Measurements from ENCODE around the gene LGMN. TPM values are rescaled to one million over a fixed set of nuclear protein-coding genes. Genes with fewer than 3 reads are reported as not detected.

The LGMN gene
- total and polyA plus RNA-seq, 2 of the 8 experiments (the other 6 are each of a cell fraction or from before 2014, with no cell fraction given): 57.4 to 83.4 TPM

GRCh38 chr14:92734618-92735017 lies 13.8 kb downstream of the LGMN start:
- no peak overlapping the region for H2BK120ac ChIP-seq (replicated peaks; ENCODE audit: low read depth, low read length)
- peaks cover 8% of the 10 kb centered on the region for H3K79me1 ChIP-seq (ENCODE audit: low read depth, low read length)
- no peak overlapping the region for H4K8ac ChIP-seq (ENCODE audit: extremely low read depth, insufficient read depth, low read length)
- no peak overlapping the region for H3K56ac ChIP-seq (replicated peaks; ENCODE audit: insufficient read length, low read depth, low read length)
- no peaks in the 10 kb centered on the region for H3K23me2 ChIP-seq (ENCODE audit: low read depth, low read length)
- H2BK12ac ChIP-seq (ENCODE audit: low read depth, low read length): no peak overlapping the region
- H4K5ac ChIP-seq (ENCODE audit: insufficient read length, low read depth, low read length): no peak overlapping the region
- H3K27ac ChIP-seq (ENCODE audit: low read depth, low read length): no peak overlapping the region
- peaks cover 4 to 14% (median 4%) of the 10 kb centered on the region in 4 experiments; a peak in 5 of 8 replicates for H3K36me3 ChIP-seq (ENCODE audit: control insufficient read depth in 2 of 4, insufficient read depth in 4 of 4, low read length in 3 of 4)
- POLR2A ChIA-PET (ENCODE audit: partially characterized antibody): interaction anchor here (5.3 kb wide), 1 partner anchor 14 kb away, joined by 19 read pairs; the partner anchor contains the start of gene LGMN
- 89% methylated on average over 7 of the region's 7 CpGs; no CpG with 5 or more reads in 1 of the 2 experiments for WGBS, 2 experiments (ENCODE audit: extremely low coverage in 1 of 2, insufficient coverage in 1 of 2, insufficient read length in 1 of 2, insufficient replicate concordance in 2 of 2, low coverage in 1 of 2, low lambda C conversion rate in 2 of 2, missing lambda C conversion rate in 1 of 2)
- H3K4me2 ChIP-seq (ENCODE audit: insufficient read depth in 1 of 2, low read depth in 2 of 2, low read length in 2 of 2): no peak overlapping the region
- no peak overlapping the region for H3K4ac ChIP-seq (replicated peaks; ENCODE audit: insufficient read length, low read depth, low read length)
- no peak overlapping the region for H3K18ac ChIP-seq (ENCODE audit: extremely low read depth, low read length)
- H4K20me1 ChIP-seq (replicated peaks in 1 of 2; ENCODE audit: control insufficient read depth in 1 of 2, insufficient read depth in 2 of 2, low read length in 2 of 2): peaks cover 0 to 2% of the 10 kb centered on the region in 2 experiments
- no peaks in the 10 kb centered on the region for H3K27me3 ChIP-seq (replicated peaks in 1 of 4; ENCODE audit: control insufficient read depth in 3 of 4, extremely low read depth in 1 of 4, insufficient read depth in 3 of 4, low read length in 3 of 4)
- H3K9me3 ChIP-seq (ENCODE audit: insufficient read depth in 2 of 2, low read depth in 1 of 2, low read length in 1 of 2): no peaks in the 10 kb centered on the region
- FAIRE-seq: no peak
- CTCF ChIA-PET (ENCODE audit: partially characterized antibody): interaction anchor here (0.5 to 2.0 kb wide), 3 partner anchors 20 to 193 kb away, joined by 3 to 5 read pairs (median 4); no protein-coding TSS in a partner anchor
- H3K79me2 ChIP-seq (ENCODE audit: control insufficient read depth in 1 of 2, insufficient read depth in 2 of 2, low read length in 2 of 2): peaks cover 0 to 17% of the 10 kb centered on the region in 2 experiments; a peak in 3 of 4 replicates
- no peak overlapping the region for H2AK5ac ChIP-seq (ENCODE audit: low read depth, low read length)
- H2BK15ac ChIP-seq (ENCODE audit: low read length): no peak overlapping the region
- H3K4me3 ChIP-seq (ENCODE audit: extremely low read depth in 1 of 4, insufficient read depth in 2 of 4, low read depth in 3 of 4, low read length in 4 of 4): no peak overlapping the region
- DNase-seq (ENCODE audit: low read depth in 1 of 2, low spot score in 2 of 2): no peak
- H2AFZ ChIP-seq (ENCODE audit: low read length): no peak overlapping the region
- no peak overlapping the region for H4K91ac ChIP-seq (replicated peaks; ENCODE audit: insufficient read length, low read length)
- TF ChIP-seq SIRT6 (IDR thresholded peaks at IDR 0.05; ENCODE audit: low read length) (no peak), ASH2L (IDR thresholded peaks at IDR 0.05; ENCODE audit: low read length) (no peak), KDM5A (IDR thresholded peaks at IDR 0.05; ENCODE audit: low read length) (no peak), BRCA1 (IDR thresholded peaks at IDR 0.05; ENCODE audit: low read depth, low read length) (no peak), GTF2F1 (IDR thresholded peaks at IDR 0.05; ENCODE audit: borderline replicate concordance, low read depth, low read length) (no peak), CTBP2 (IDR thresholded peaks at IDR 0.05; ENCODE audit: borderline replicate concordance, insufficient read depth, insufficient read length, low read length) (no peak), PHF8 (conservative IDR thresholded peaks at IDR 0.05; ENCODE audit: low read depth, low read length) (no peak), YY1 (IDR thresholded peaks at IDR 0.05; ENCODE audit: low read depth, low read length) (no peak), SIN3A (conservative IDR thresholded peaks at IDR 0.05 in 1 of 2, IDR thresholded peaks at IDR 0.05 in 1 of 2; ENCODE audit: low read depth in 1 of 2, low read length in 2 of 2) (no peak), JUND (IDR thresholded peaks at IDR 0.05; ENCODE audit: low read length) (no peak), USF2 (IDR thresholded peaks at IDR 0.05; ENCODE audit: low read length) (no peak), KDM4A (IDR thresholded peaks at IDR 0.05; ENCODE audit: low read depth, low read length, severe bottlenecking) (no peak), EGR1 (IDR thresholded peaks at IDR 0.05; ENCODE audit: borderline replicate concordance, low read depth, low read length) (no peak)
- no peak overlapping the region for H3K14ac ChIP-seq (ENCODE audit: insufficient read length)
- H3K4me1 ChIP-seq (replicated peaks in 1 of 4; ENCODE audit: control insufficient read depth in 3 of 4, insufficient read depth in 4 of 4, low read length in 3 of 4): no peaks in the 10 kb centered on the region
- no peak overlapping the region for H3K23ac ChIP-seq (ENCODE audit: insufficient read length)
- no peak overlapping the region for H3K9ac ChIP-seq (replicated peaks in 1 of 4; ENCODE audit: extremely low read depth in 1 of 4, low read depth in 3 of 4, low read length in 3 of 4)
- no peak overlapping the region; the same call in 1 of the 2 replicates for H2BK5ac ChIP-seq (ENCODE audit: low read depth, low read length)
- H2BK20ac ChIP-seq (ENCODE audit: low read length): no peak overlapping the region

Measured in H1 (cell line).